K562 (cell line): ENCODE results near the gene MLLT6. TPM values are rescaled to one million over a fixed set of nuclear protein-coding genes. Genes with fewer than 3 reads are reported as not detected.

Source experiments
- CTBP1 ChIP-seq: fragments of 450-650 bp; IDR thresholded peaks from 2 replicates; pipeline ENCODE4 v1.6.1; 2016; ENCODE audit warnings: borderline replicate concordance
- EP300 ChIP-seq: IDR thresholded peaks from 2 replicates; pipeline ENCODE4 v1.6.1; 2012; ENCODE audit warnings: low read length, improper control_type of control experiment
- ETS2 ChIP-seq: IDR thresholded peaks from 2 replicates; pipeline ENCODE4 v1.6.1; 2016; ENCODE audit warnings: borderline replicate concordance, missing genetic modification characterization, mild to moderate bottlenecking, moderate library complexity, missing compliant biosample characterization; ENCODE audit not compliant: poor library complexity, severe bottlenecking
- HMGN3 ChIP-seq: IDR thresholded peaks from 2 replicates; pipeline ENCODE4 v1.6.1; 2011; ENCODE audit warnings: borderline replicate concordance, low read depth, mild to moderate bottlenecking, mixed read lengths, low read length; ENCODE audit not compliant: insufficient read length; ENCODE audit errors: extremely low read depth
- HNRNPL ChIP-seq: fragments of 200-400 bp; formaldehyde crosslinking; IDR thresholded peaks from 2 replicates; pipeline ENCODE4 v1.6.1; 2017; ENCODE audit warnings: low read depth, mild to moderate bottlenecking, low read length
- KLF1 ChIP-seq: fragments of 450-650 bp; IDR thresholded peaks from 2 replicates; pipeline ENCODE4 v1.6.1; 2016; ENCODE audit warnings: missing genetic modification characterization, missing compliant biosample characterization
- PCBP1 ChIP-seq: fragments of 200-400 bp; formaldehyde crosslinking; IDR thresholded peaks from 2 replicates; pipeline ENCODE4 v1.6.1; 2018; ENCODE audit warnings: mild to moderate bottlenecking, low read depth, low read length; ENCODE audit not compliant: poor library complexity, severe bottlenecking
- RNF2 ChIP-seq: sonication (generic); IDR thresholded peaks from 2 replicates; pipeline ENCODE4 v1.6.1; 2016
- ZSCAN29 ChIP-seq: fragments of 450-650 bp; IDR thresholded peaks from 2 replicates; pipeline ENCODE4 v1.6.1; 2017
- polyA plus RNA-seq, 8 experiments: library from polyadenylated mRNA; depleted of rRNA in 4 of 8; stranded (reverse) in 5 of 8; unstranded in 3 of 8; fragments of >200 nt; fragmentation: Nextera tagmentation in 2 of 8; fragmentation: Illumina TruSeq in 1 of 8; extraction: Ambion mirVana in 2 of 8; extraction: Trizol in 1 of 8; gene quantifications; 2 replicates each; pipeline versions ENCODE4 v1.2.1 to v1.2.3, GENCODE V29; 2011 to 2014; ENCODE audit warnings: inconsistent platforms in 1 of 8, missing spikeins in 1 of 8
- total RNA-seq, 7 experiments: library from RNA; depleted of rRNA in 6 of 7; stranded (reverse); fragments of >200 nt in 6 of 7; fragmentation: Illumina TruSeq in 2 of 7; extraction: Trizol in 2 of 7; gene quantifications; 2 replicates each; pipeline versions ENCODE4 v1.2.1 to v1.2.3, GENCODE V29; 2011 to 2021; ENCODE audit warnings: low replicate concordance in 1 of 7
- TF ChIP-seq, protein P1 (sequence below): fragments of 450-650 bp; IDR thresholded peaks from 2 replicates; pipeline ENCODE4 v1.6.1; 2017; ENCODE audit warnings: antibody characterized with exemption, mild to moderate bottlenecking
- TF ChIP-seq, protein P2 (sequence below), 2 experiments: IDR thresholded peaks; 2 replicates each; pipeline ENCODE4 v1.6.1; 2011; ENCODE audit warnings: borderline replicate concordance in 1 of 2, control low read depth in 1 of 2, low read depth in 1 of 2, low read length in 1 of 2, mild to moderate bottlenecking in 1 of 2, mixed read lengths in 1 of 2, moderate library complexity in 1 of 2; ENCODE audit not compliant: insufficient read depth in 1 of 2, insufficient read length in 1 of 2, poor library complexity in 1 of 2, severe bottlenecking in 1 of 2; ENCODE audit errors: extremely low read depth in 1 of 2
- TF ChIP-seq, protein P3 (sequence below), 2 experiments: fragments of 250-450 bp in 1 of 2; fragments of 450-650 bp in 1 of 2; sonication (Bioruptor Pico) in 1 of 2; IDR thresholded peaks; 2 replicates each; pipeline versions ENCODE4 v1.6.1 to v1.8.0; 2016 to 2021; ENCODE audit warnings: mild to moderate bottlenecking in 2 of 2, moderate library complexity in 2 of 2, missing compliant biosample characterization in 1 of 2, missing genetic modification characterization in 1 of 2
- TF ChIP-seq, protein P4 (sequence below): fragments of 250-450 bp; sonication (Bioruptor Pico); IDR thresholded peaks from 2 replicates; pipeline ENCODE4 v1.4.0; 2020; ENCODE audit warnings: mild to moderate bottlenecking, moderate library complexity, borderline replicate concordance
- TF ChIP-seq, protein P5 (sequence below): fragments of 250-450 bp; sonication (Bioruptor Pico); IDR thresholded peaks from 2 replicates; pipeline ENCODE4 v1.8.0; 2022; ENCODE audit warnings: inconsistent platforms

The MLLT6 gene
- total and polyA plus RNA-seq, 9 of the 15 experiments (the other 6 are each of a cell fraction or from before 2014, with no cell fraction given): 3.1 to 71.7 (median 30.0) TPM

DNA sequence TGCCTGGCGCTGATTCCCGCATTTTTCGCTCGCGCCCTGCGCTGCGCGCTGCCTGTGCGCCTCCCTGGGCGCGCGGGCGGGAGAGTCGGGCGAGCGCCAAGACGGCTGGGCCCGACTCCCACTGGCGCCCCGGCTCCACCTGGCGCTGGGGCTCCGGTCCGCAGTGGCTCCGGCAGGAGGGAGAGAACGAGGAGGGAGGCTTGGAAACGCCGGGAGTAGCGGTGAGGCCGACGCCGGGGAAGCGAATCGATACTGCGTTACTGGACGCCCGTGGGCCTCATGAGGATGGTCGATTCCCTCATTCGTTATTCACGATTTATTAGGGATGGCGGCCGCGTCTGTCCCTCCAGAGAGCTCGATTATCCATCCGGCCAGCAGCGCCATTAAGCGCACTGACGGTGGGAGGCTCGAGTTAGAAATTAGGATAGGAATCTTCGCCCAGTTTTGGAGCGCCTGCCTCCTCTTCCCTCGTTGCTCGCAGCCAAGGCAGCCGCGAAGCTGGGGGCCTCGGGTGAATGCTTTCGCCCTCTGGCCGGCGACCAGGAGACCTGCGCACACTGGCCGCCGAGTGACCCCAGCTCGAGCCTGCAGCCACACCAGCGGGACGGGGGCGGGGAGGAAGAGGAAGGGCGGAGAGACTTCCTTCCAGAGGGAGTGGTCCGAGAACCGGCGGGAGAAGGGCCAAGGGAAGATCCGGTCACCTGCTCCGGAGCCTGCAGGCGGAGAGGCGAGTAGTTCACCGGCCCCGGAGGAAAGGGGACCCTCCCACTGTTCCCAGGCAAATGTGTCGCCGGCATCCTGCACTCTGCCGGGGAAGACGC lies 44.4 kb downstream of the MLLT6 start (continued):
- TF ChIP-seq, protein P1, sequence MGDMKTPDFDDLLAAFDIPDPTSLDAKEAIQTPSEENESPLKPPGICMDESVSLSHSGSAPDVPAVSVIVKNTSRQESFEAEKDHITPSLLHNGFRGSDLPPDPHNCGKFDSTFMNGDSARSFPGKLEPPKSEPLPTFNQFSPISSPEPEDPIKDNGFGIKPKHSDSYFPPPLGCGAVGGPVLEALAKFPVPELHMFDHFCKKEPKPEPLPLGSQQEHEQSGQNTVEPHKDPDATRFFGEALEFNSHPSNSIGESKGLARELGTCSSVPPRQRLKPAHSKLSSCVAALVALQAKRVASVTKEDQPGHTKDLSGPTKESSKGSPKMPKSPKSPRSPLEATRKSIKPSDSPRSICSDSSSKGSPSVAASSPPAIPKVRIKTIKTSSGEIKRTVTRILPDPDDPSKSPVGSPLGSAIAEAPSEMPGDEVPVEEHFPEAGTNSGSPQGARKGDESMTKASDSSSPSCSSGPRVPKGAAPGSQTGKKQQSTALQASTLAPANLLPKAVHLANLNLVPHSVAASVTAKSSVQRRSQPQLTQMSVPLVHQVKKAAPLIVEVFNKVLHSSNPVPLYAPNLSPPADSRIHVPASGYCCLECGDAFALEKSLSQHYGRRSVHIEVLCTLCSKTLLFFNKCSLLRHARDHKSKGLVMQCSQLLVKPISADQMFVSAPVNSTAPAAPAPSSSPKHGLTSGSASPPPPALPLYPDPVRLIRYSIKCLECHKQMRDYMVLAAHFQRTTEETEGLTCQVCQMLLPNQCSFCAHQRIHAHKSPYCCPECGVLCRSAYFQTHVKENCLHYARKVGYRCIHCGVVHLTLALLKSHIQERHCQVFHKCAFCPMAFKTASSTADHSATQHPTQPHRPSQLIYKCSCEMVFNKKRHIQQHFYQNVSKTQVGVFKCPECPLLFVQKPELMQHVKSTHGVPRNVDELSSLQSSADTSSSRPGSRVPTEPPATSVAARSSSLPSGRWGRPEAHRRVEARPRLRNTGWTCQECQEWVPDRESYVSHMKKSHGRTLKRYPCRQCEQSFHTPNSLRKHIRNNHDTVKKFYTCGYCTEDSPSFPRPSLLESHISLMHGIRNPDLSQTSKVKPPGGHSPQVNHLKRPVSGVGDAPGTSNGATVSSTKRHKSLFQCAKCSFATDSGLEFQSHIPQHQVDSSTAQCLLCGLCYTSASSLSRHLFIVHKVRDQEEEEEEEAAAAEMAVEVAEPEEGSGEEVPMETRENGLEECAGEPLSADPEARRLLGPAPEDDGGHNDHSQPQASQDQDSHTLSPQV: peak; percentile 73; the same call in 1 of the 2 replicates
- TF ChIP-seq ZSCAN29 (0 out of 2 replicates have a peak, but pooled peaks have one; percentile 11), HMGN3 (peak; percentile 66), CTBP1 (peak; percentile 36), ETS2 (no peak), EP300 (peak; percentile 38), KLF1 (tag) (peak; percentile 12; the same call in 1 of the 2 replicates), PCBP1 (peak; percentile 55), HNRNPL (no peak), RNF2 (peak; percentile 89)
- TF ChIP-seq, protein P2, sequence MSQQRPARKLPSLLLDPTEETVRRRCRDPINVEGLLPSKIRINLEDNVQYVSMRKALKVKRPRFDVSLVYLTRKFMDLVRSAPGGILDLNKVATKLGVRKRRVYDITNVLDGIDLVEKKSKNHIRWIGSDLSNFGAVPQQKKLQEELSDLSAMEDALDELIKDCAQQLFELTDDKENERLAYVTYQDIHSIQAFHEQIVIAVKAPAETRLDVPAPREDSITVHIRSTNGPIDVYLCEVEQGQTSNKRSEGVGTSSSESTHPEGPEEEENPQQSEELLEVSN (IDR thresholded peaks at IDR 0.05; ENCODE audit: borderline replicate concordance in 1 of 2, extremely low read depth in 1 of 2, insufficient read depth in 1 of 2, insufficient read length in 1 of 2, low read depth in 1 of 2, low read length in 1 of 2, poor library complexity in 1 of 2, severe bottlenecking in 1 of 2): peak; percentile 89 to 96
- TF ChIP-seq, protein P3, sequence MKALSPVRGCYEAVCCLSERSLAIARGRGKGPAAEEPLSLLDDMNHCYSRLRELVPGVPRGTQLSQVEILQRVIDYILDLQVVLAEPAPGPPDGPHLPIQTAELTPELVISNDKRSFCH (CRISPR knock-in tag; IDR thresholded peaks at IDR 0.05): no peak
- TF ChIP-seq, protein P3 (tag; IDR thresholded peaks at IDR 0.05): 0 out of 2 replicates have a peak, but pooled peaks have one; percentile 13
- TF ChIP-seq, protein P4, sequence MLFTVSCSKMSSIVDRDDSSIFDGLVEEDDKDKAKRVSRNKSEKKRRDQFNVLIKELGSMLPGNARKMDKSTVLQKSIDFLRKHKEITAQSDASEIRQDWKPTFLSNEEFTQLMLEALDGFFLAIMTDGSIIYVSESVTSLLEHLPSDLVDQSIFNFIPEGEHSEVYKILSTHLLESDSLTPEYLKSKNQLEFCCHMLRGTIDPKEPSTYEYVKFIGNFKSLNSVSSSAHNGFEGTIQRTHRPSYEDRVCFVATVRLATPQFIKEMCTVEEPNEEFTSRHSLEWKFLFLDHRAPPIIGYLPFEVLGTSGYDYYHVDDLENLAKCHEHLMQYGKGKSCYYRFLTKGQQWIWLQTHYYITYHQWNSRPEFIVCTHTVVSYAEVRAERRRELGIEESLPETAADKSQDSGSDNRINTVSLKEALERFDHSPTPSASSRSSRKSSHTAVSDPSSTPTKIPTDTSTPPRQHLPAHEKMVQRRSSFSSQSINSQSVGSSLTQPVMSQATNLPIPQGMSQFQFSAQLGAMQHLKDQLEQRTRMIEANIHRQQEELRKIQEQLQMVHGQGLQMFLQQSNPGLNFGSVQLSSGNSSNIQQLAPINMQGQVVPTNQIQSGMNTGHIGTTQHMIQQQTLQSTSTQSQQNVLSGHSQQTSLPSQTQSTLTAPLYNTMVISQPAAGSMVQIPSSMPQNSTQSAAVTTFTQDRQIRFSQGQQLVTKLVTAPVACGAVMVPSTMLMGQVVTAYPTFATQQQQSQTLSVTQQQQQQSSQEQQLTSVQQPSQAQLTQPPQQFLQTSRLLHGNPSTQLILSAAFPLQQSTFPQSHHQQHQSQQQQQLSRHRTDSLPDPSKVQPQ (CRISPR knock-in tag): no peak
- TF ChIP-seq, protein P5, sequence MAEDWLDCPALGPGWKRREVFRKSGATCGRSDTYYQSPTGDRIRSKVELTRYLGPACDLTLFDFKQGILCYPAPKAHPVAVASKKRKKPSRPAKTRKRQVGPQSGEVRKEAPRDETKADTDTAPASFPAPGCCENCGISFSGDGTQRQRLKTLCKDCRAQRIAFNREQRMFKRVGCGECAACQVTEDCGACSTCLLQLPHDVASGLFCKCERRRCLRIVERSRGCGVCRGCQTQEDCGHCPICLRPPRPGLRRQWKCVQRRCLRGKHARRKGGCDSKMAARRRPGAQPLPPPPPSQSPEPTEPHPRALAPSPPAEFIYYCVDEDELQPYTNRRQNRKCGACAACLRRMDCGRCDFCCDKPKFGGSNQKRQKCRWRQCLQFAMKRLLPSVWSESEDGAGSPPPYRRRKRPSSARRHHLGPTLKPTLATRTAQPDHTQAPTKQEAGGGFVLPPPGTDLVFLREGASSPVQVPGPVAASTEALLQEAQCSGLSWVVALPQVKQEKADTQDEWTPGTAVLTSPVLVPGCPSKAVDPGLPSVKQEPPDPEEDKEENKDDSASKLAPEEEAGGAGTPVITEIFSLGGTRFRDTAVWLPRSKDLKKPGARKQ: peak; percentile 41; the same call in 1 of the 2 replicates
